ENCODE measurements around the gene TAF1D.

The TAF1D gene

GRCh38 chr11:93710239-93710638 is 31.1 kb downstream of the TAF1D start:
- Histone ChIP-seq H2BK120ac (ENCODE audit: low read depth, low read length) (no peak overlapping the region), H3K79me1 (replicated peaks; ENCODE audit: low read length, poor library complexity, severe bottlenecking) (peaks cover 10% of the 10 kb centered on the region)
- WGBS = no CpG with 5 or more reads among the region's 1 CpG

DNA sequence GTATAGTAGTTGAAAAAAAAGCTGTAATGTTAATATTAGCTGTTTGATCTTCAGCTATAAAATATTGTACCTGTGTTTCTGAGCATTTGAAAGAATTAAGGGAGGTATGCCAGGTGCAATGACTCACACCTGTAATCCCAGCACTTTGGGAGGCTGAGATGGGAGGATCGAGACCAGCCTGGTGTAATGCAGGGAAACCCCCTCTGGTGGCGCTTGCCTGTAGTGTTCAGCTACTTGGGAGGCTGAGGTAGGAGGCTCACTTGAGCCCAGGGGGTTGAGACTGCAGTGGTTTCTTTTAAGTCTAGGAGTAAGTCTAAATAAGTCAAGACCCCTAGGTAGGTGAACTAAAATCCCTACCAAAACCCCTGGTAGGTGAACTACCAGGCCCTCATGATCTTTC is 37.1 kb downstream of the TAF1D start:
- Histone ChIP-seq H2BK5ac (ENCODE audit: low read depth, low read length, poor library complexity, severe bottlenecking) (no peak overlapping the region), H2AK5ac (ENCODE audit: low read length, severe bottlenecking) (no peak overlapping the region), H3K79me1 (replicated peaks; ENCODE audit: low read length, poor library complexity, severe bottlenecking) (peaks cover 15% of the 10 kb centered on the region), H3K4ac (ENCODE audit: low read depth in 1 of 2, low read length in 2 of 2) (no peak overlapping the region), H4K91ac (ENCODE audit: low read length) (no peak overlapping the region), H3K9me3 (ENCODE audit: control insufficient read depth, low read length) (peaks cover 13% of the 10 kb centered on the region), H3K27me3 (ENCODE audit: control insufficient read depth in 1 of 2, insufficient read depth in 1 of 2, low read length in 2 of 2) (no peaks in the 10 kb centered on the region), H4K8ac (ENCODE audit: low read length) (no peak overlapping the region), H3K4me1 (ENCODE audit: control insufficient read depth, insufficient read depth, low read depth, low read length) (no peaks in the 10 kb centered on the region), H3K9ac (ENCODE audit: low read length) (no peak overlapping the region), H2BK12ac (ENCODE audit: low read length in 2 of 2) (no peak overlapping the region), H3K18ac (ENCODE audit: low read depth in 1 of 2, low read length in 2 of 2) (no peak overlapping the region), H3K4me3 (ENCODE audit: insufficient read depth in 1 of 2, low read depth in 1 of 2, low read length in 2 of 2) (no peak overlapping the region), H2AFZ (ENCODE audit: low read depth, low read length) (no peak overlapping the region), H2BK15ac (ENCODE audit: low read depth, poor library complexity, severe bottlenecking) (no peak overlapping the region), H3K23ac (ENCODE audit: low read length in 2 of 2) (no peak overlapping the region), H3K4me2 (ENCODE audit: low read length, poor library complexity, severe bottlenecking) (no peak overlapping the region), H2BK120ac (ENCODE audit: low read depth, low read length) (no peak overlapping the region), H3K36me3 (ENCODE audit: control insufficient read depth in 1 of 2, insufficient read depth in 2 of 2, low read depth in 1 of 2, low read length in 2 of 2) (peaks cover 12 to 74% of the 10 kb centered on the region in 2 experiments), H3K27ac (ENCODE audit: low read length, poor library complexity, severe bottlenecking) (no peak overlapping the region), H3K14ac (ENCODE audit: low read length in 2 of 2) (no peak overlapping the region)
- WGBS = 100% methylated on average over 2 of the region's 2 CpGs
- no peak for DNase-seq

More at GRCh38 chr11:93710239-93710638, 31.1 kb downstream of the TAF1D start:
- no peaks in the 10 kb centered on the region for H3K27me3 ChIP-seq (ENCODE audit: control insufficient read depth in 1 of 2, insufficient read depth in 1 of 2, low read length in 2 of 2)
- H2AFZ ChIP-seq (ENCODE audit: low read depth, low read length) = no peak overlapping the region
- peaks cover 3% of the 10 kb centered on the region for H3K4me1 ChIP-seq (ENCODE audit: control insufficient read depth, insufficient read depth, low read depth, low read length)
- no peak overlapping the region for H2BK12ac ChIP-seq (ENCODE audit: low read length in 2 of 2)
- H2AK5ac ChIP-seq (ENCODE audit: low read length, severe bottlenecking) = no peak overlapping the region
- no peak overlapping the region for H3K14ac ChIP-seq (ENCODE audit: low read length in 2 of 2)
- no peak overlapping the region for H3K9ac ChIP-seq (ENCODE audit: low read length)
- no peak for DNase-seq
- H3K27ac ChIP-seq (ENCODE audit: low read length, poor library complexity, severe bottlenecking) = no peak overlapping the region
- H2BK15ac ChIP-seq (ENCODE audit: low read depth, poor library complexity, severe bottlenecking) = no peak overlapping the region
- no peak overlapping the region for H3K18ac ChIP-seq (ENCODE audit: low read depth in 1 of 2, low read length in 2 of 2)
- H2BK5ac ChIP-seq (ENCODE audit: low read depth, low read length, poor library complexity, severe bottlenecking) = no peak overlapping the region
- H3K4me3 ChIP-seq (ENCODE audit: insufficient read depth in 1 of 2, low read depth in 1 of 2, low read length in 2 of 2) = no peak overlapping the region
- H3K4me2 ChIP-seq (ENCODE audit: low read length, poor library complexity, severe bottlenecking) = no peak overlapping the region
- H4K8ac ChIP-seq (ENCODE audit: low read length) = no peak overlapping the region
- no peak overlapping the region for H4K91ac ChIP-seq (ENCODE audit: low read length)
- H3K9me3 ChIP-seq (ENCODE audit: control insufficient read depth, low read length) = peaks cover 29% of the 10 kb centered on the region
- peaks cover 6 to 79% of the 10 kb centered on the region in 2 experiments for H3K36me3 ChIP-seq (ENCODE audit: control insufficient read depth in 1 of 2, insufficient read depth in 2 of 2, low read depth in 1 of 2, low read length in 2 of 2)
- no peak overlapping the region for H3K4ac ChIP-seq (ENCODE audit: low read depth in 1 of 2, low read length in 2 of 2)
- H3K23ac ChIP-seq (ENCODE audit: low read length in 2 of 2) = no peak overlapping the region

GRCh38 chr11:93700830-93701229 is 40.5 kb downstream of the TAF1D start:
- H3K9me3 ChIP-seq (ENCODE audit: control insufficient read depth, low read length) = no peaks in the 10 kb centered on the region
- no peak overlapping the region for H2BK120ac ChIP-seq (ENCODE audit: low read depth, low read length)
- H3K4ac ChIP-seq (ENCODE audit: low read depth in 1 of 2, low read length in 2 of 2) = no peak overlapping the region
- H2AK5ac ChIP-seq (ENCODE audit: low read length, severe bottlenecking) = no peak overlapping the region
- H3K4me1 ChIP-seq (ENCODE audit: control insufficient read depth, insufficient read depth, low read depth, low read length) = no peaks in the 10 kb centered on the region
- no peak overlapping the region for H3K14ac ChIP-seq (ENCODE audit: low read length in 2 of 2)
- no peak overlapping the region for H3K4me2 ChIP-seq (ENCODE audit: low read length, poor library complexity, severe bottlenecking)
- no peak overlapping the region for H2AFZ ChIP-seq (ENCODE audit: low read depth, low read length)
- H3K36me3 ChIP-seq (ENCODE audit: control insufficient read depth in 1 of 2, insufficient read depth in 2 of 2, low read depth in 1 of 2, low read length in 2 of 2) = peaks cover 16 to 74% of the 10 kb centered on the region in 2 experiments
- H2BK12ac ChIP-seq (ENCODE audit: low read length in 2 of 2) = no peak overlapping the region
- no peak for DNase-seq
- peaks cover 14% of the 10 kb centered on the region for H3K79me1 ChIP-seq (replicated peaks; ENCODE audit: low read length, poor library complexity, severe bottlenecking)
- H2BK15ac ChIP-seq (ENCODE audit: low read depth, poor library complexity, severe bottlenecking) = no peak overlapping the region
- H3K18ac ChIP-seq (ENCODE audit: low read depth in 1 of 2, low read length in 2 of 2) = no peak overlapping the region
- no peak overlapping the region for H3K27ac ChIP-seq (ENCODE audit: low read length, poor library complexity, severe bottlenecking)
- H3K4me3 ChIP-seq (ENCODE audit: insufficient read depth in 1 of 2, low read depth in 1 of 2, low read length in 2 of 2) = no peak overlapping the region
- no peak overlapping the region for H3K23ac ChIP-seq (ENCODE audit: low read length in 2 of 2)
- no peak overlapping the region for H3K9ac ChIP-seq (ENCODE audit: low read length)
- no peaks in the 10 kb centered on the region for H3K27me3 ChIP-seq (ENCODE audit: control insufficient read depth in 1 of 2, insufficient read depth in 1 of 2, low read length in 2 of 2)
- H2BK5ac ChIP-seq (ENCODE audit: low read depth, low read length, poor library complexity, severe bottlenecking) = no peak overlapping the region
- no peak overlapping the region for H4K91ac ChIP-seq (ENCODE audit: low read length)
- no peak overlapping the region for H4K8ac ChIP-seq (ENCODE audit: low read length)
- 80% methylated on average over 3 of the region's 3 CpGs for WGBS

GRCh38 chr11:93697611-93698010 is 43.7 kb downstream of the TAF1D start:
- H3K4me1 ChIP-seq (ENCODE audit: control insufficient read depth, insufficient read depth, low read depth, low read length) = no peaks in the 10 kb centered on the region
- no peak overlapping the region for H3K27ac ChIP-seq (ENCODE audit: low read length, poor library complexity, severe bottlenecking)
- no peaks in the 10 kb centered on the region for H3K9me3 ChIP-seq (ENCODE audit: control insufficient read depth, low read length)
- DNase-seq = no peak
- H4K91ac ChIP-seq (ENCODE audit: low read length) = no peak overlapping the region
- H3K4me3 ChIP-seq (ENCODE audit: insufficient read depth in 1 of 2, low read depth in 1 of 2, low read length in 2 of 2) = no peak overlapping the region
- no peak overlapping the region for H3K18ac ChIP-seq (ENCODE audit: low read depth in 1 of 2, low read length in 2 of 2)
- H4K8ac ChIP-seq (ENCODE audit: low read length) = no peak overlapping the region
- no peak overlapping the region for H3K23ac ChIP-seq (ENCODE audit: low read length in 2 of 2)
- no peak overlapping the region for H2AK5ac ChIP-seq (ENCODE audit: low read length, severe bottlenecking)
- H2BK120ac ChIP-seq (ENCODE audit: low read depth, low read length) = no peak overlapping the region
- H3K9ac ChIP-seq (ENCODE audit: low read length) = no peak overlapping the region
- H3K4me2 ChIP-seq (ENCODE audit: low read length, poor library complexity, severe bottlenecking) = no peak overlapping the region
- H3K4ac ChIP-seq (ENCODE audit: low read depth in 1 of 2, low read length in 2 of 2) = no peak overlapping the region
- no peaks in the 10 kb centered on the region for H3K27me3 ChIP-seq (ENCODE audit: control insufficient read depth in 1 of 2, insufficient read depth in 1 of 2, low read length in 2 of 2)
- no peak overlapping the region for H2BK12ac ChIP-seq (ENCODE audit: low read length in 2 of 2)
- H3K14ac ChIP-seq (ENCODE audit: low read length in 2 of 2) = no peak overlapping the region
- H2AFZ ChIP-seq (ENCODE audit: low read depth, low read length) = no peak overlapping the region
- H2BK15ac ChIP-seq (ENCODE audit: low read depth, poor library complexity, severe bottlenecking) = no peak overlapping the region
- WGBS = 94% methylated on average over 2 of the region's 4 CpGs
- H3K36me3 ChIP-seq (ENCODE audit: control insufficient read depth in 1 of 2, insufficient read depth in 2 of 2, low read depth in 1 of 2, low read length in 2 of 2) = peaks cover 15 to 77% of the 10 kb centered on the region in 2 experiments
- no peak overlapping the region for H2BK5ac ChIP-seq (ENCODE audit: low read depth, low read length, poor library complexity, severe bottlenecking)
- peaks cover 12% of the 10 kb centered on the region for H3K79me1 ChIP-seq (replicated peaks; ENCODE audit: low read length, poor library complexity, severe bottlenecking)

All from mesenchymal stem cell (in vitro differentiated cells and primary cell).